SU-DHL-6 (cell line): ENCODE results near the gene ITPR2.

Experiments
- EZH2phosphoT487 ChIP-seq: fragments of 200-600 bp; sonication (generic), shearing (Covaris generic); conservative IDR thresholded peaks from 2 replicates; pipeline ENCODE4 v1.6.1; 2018; ENCODE audit warnings: mild to moderate bottlenecking, antibody characterized with exemption, low read length, moderate library complexity, mixed read lengths
- TF ChIP-seq, protein P1 (sequence below): fragments of 200-600 bp; sonication (generic); IDR thresholded peaks from one replicate; pipeline ENCODE4 v1.5.1; 2017; ENCODE audit warnings: antibody characterized with exemption, mild to moderate bottlenecking, low read length, moderate library complexity; ENCODE audit not compliant: insufficient read depth, poor library complexity, severe bottlenecking

DNA sequence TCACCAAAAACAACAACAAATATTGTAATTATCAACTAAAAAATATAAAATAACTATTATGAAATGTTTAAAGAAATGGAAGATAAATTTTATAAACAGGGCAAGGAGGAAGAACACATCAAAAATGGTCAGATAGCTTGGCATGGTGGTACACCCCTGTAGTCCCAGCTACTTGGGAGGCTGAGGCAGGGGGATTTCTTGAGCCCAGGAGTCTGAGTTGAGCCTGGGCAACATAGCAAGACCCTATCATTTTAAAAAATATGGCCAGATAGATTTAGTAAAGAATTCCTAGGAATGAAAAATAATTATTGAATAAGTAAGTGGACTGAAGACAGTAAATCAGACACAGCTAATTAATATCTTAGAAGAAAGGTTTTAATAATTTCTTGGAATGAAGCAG lies 32.6 kb downstream of the ITPR2 start:
- no peak for TF ChIP-seq EZH2phosphoT487
- TF ChIP-seq, protein P1, sequence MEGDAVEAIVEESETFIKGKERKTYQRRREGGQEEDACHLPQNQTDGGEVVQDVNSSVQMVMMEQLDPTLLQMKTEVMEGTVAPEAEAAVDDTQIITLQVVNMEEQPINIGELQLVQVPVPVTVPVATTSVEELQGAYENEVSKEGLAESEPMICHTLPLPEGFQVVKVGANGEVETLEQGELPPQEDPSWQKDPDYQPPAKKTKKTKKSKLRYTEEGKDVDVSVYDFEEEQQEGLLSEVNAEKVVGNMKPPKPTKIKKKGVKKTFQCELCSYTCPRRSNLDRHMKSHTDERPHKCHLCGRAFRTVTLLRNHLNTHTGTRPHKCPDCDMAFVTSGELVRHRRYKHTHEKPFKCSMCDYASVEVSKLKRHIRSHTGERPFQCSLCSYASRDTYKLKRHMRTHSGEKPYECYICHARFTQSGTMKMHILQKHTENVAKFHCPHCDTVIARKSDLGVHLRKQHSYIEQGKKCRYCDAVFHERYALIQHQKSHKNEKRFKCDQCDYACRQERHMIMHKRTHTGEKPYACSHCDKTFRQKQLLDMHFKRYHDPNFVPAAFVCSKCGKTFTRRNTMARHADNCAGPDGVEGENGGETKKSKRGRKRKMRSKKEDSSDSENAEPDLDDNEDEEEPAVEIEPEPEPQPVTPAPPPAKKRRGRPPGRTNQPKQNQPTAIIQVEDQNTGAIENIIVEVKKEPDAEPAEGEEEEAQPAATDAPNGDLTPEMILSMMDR: no peak
